SKM-1 (cell line): ENCODE measurements around the gene BOD1.

Source experiments
- DNase-seq: peaks from one replicate; lab custom pipeline; 2025; ENCODE audit not compliant: unreplicated experiment; lab: John Stamatoyannopoulos, UW

The BOD1 gene

GRCh38 chr5:173642191-173642816 lies 25.9 kb upstream of the BOD1 start:
- no peak for DNase-seq

GRCh38 chr5:173640156-173640804 lies 23.8 kb upstream of the BOD1 start:
- DNase-seq = no peak

- DNase-seq = no peak
Measured at GRCh38 chr5:173638126-173639040, 21.9 kb upstream of the BOD1 start.

- DNase-seq = no peak
Measured at GRCh38 chr5:173637340-173637739, 20.9 kb upstream of the BOD1 start.

GRCh38 chr5:173634465-173634983 lies 18.1 kb upstream of the BOD1 start:
- no peak for DNase-seq

GRCh38 chr5:173633304-173633703 lies 16.9 kb upstream of the BOD1 start:
- no peak for DNase-seq

- DNase-seq = no peak
Measured at GRCh38 chr5:173631478-173631877, 15.0 kb upstream of the BOD1 start.

GRCh38 chr5:173630724-173631365 lies 14.4 kb upstream of the BOD1 start:
- no peak for DNase-seq

GRCh38 chr5:173629628-173630027 lies 13.2 kb upstream of the BOD1 start:
- no peak for DNase-seq

GRCh38 chr5:173628501-173628900 lies 12.1 kb upstream of the BOD1 start:
- DNase-seq = no peak

- DNase-seq = no peak
Measured at GRCh38 chr5:173627860-173628392, 11.5 kb upstream of the BOD1 start.

- no peak for DNase-seq
Measured at GRCh38 chr5:173627271-173627670, 10.8 kb upstream of the BOD1 start.

GRCh38 chr5:173626505-173626820 lies 10.0 kb upstream of the BOD1 start:
- DNase-seq = no peak

- no peak for DNase-seq
Measured at GRCh38 chr5:173625673-173626504, 9.4 kb upstream of the BOD1 start.

- DNase-seq = no peak
Measured at GRCh38 chr5:173625261-173625660, 8.8 kb upstream of the BOD1 start.

GRCh38 chr5:173624282-173624681 lies 7.8 kb upstream of the BOD1 start:
- DNase-seq = no peak

- DNase-seq = no peak
Measured at GRCh38 chr5:173623789-173624188, 7.3 kb upstream of the BOD1 start.

- no peak for DNase-seq
Measured at GRCh38 chr5:173623296-173623771, 6.9 kb upstream of the BOD1 start.

- no peak for DNase-seq
Measured at GRCh38 chr5:173622183-173623047, 6.0 kb upstream of the BOD1 start.
